Right renal pelvis (tissue), 4 donors: ENCODE results near the gene PBX3. TPM values are rescaled to one million over a fixed set of nuclear protein-coding genes. Genes with fewer than 3 reads are reported as not detected.

Experiments
- DNase-seq, 4 donors: peaks; one replicate each; pipeline ENCODE4 v3.0.0-alpha.2; 2013; ENCODE audit warnings: low read depth in 4 of 4, low spot score in 3 of 4, missing footprints in 1 of 4
- polyA plus RNA-seq, 4 donors: library from polyadenylated mRNA; unstranded; fragments of 120-200 nt; gene quantifications; one replicate each; pipeline ENCODE4 v1.2.1, GENCODE V29; 2013; ENCODE audit not compliant: insufficient read length in 4 of 4

Gene PBX3
- polyA plus RNA-seq, 4 donors = 26.9 to 33.9 (median 31.7) TPM

DNA sequence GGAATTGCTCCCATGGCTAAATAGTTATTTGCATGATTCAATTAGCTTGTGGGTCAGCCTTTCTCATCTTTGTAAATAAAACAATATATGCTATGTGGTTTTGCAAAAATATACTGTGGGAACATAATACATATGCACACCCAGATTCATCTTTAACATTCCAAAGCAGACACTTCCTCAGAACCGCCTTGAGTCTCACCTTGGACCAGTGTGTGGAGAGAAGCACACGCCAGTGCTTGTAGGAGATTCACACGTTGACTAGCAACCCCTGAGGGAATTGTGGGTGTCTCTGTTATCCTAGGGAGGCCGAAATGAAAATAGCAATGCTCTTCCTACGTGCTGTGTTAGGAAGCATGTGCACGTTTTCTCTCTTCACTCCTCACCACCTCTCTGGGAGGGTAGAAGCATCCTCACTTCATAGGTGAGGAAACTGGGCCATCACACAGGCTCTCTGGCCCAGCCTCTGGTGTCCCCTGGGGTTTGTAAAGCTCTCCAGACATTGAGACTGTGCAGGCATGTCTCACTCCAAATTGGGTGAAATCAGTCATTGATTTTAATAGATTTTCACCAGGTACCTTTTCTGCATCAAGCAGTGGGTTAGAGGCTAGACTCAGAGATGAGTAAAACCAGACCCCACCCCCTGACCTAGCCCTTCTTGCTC, 221.7 kb downstream of the PBX3 start:
- DNase-seq = no peak

DNA sequence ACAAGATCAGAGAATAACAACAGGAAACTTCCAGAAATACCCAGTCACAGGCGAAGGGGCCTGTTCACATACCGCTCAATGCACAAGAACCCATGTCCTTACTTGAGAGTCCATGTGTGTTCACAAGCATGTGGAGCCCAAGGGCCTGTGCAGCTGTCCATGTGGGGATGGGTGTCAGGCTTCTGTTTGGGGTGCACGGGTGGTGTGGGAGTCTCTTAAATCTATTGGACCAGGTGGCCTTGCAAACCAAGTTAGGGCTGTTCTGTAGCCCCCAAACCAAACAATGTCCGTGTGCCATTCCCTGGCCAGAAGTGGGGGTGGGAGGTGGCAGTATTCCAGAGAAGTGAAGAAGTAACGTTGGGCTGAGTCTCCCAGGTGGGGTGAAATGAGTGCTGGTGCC, 222.3 kb downstream of the PBX3 start:
- no peak for DNase-seq

DNA sequence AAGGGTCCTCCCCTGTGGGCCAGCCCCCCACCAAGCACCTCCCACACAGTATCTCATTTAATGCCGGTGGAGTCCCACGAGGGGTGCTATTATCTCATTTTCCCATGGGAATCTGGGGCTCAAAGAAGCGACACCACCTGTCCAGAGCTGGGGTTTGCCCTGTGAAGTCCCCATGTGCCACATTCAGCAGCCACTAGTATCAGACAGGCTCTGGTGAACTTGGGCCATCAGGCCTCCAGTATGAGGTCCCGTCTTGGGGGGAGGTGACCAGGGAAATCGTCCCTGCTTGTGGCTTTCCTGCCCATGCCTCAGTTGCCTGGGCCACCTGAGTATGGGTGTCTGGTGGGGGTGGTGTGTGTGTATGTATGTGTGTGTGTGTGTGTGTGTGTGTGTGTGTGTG, 222.7 kb downstream of the PBX3 start:
- DNase-seq = no peak

DNA sequence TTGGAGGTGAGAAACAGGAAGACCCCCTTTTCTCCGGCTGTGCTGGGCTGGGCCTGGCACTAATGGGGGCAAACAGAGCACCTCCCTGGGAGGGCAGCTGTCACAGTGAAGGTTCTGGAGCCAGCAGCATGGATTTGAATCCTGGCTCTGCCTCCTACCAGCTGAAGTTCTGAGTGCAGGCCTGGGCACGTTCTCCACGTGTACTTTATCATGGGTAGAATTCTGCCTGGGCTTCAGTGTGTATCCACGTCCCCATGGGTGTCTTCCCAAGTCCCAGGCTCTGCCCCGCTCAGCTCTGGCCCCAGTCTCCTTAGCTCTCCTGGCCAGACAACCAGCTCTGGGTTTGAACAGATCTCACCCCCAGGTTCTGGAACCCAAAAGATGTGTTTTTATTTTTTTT, 223.2 kb downstream of the PBX3 start:
- no peak for DNase-seq

DNA sequence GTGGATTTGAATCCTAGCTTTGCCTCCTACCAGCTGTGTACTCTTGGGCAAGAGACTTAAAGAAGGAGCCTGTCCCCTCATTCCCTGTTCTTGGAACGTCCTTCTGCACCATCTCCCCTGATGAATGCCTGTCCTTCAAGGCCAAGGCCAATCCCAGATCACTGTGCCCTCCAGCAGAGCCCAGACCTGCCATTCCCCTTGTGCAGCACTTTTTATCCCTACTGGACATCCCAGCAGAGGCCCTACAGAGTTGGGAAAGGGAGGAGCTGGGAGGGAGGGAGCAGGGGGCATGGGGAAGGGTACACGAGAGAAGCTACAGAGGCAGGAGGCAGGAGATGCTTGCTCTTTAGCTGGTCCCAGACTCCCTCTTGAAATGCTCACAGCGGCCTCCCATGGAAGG, 223.9 kb downstream of the PBX3 start:
- DNase-seq = no peak

DNA sequence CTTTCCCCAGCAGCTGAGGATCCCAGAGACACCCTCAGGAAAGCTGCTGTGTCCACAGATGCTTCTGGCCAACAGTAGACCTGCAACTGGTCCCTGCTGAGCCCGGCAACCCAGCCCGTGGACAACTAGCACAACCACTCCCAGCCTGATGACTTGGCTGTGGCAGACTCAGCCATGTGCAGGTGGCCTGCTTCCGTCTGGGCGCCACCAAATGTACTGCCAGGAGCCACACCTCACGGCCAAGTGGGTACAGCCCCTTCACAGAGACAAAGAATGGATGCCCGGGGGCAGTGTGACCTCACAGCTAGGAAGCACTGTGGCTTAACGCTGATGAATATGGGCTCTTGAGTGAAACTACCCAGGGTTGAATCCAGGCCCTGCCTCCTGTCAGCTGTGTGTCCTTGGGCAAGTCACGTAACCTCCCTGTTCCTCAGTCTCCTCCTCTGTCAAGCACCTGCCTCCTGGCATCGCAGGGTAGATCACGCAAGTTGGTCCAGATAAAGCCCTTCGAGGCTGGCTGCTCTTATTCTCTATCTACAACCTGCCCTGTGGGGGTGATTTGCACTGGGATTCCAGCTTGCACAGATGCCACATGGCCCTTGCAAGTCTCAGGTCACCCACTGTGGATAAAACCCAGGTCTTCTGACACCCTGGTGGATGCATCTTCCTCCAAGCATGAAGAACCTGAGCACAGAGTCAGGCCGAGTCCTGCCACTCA, 225.0 kb downstream of the PBX3 start:
- DNase-seq = no peak

DNA sequence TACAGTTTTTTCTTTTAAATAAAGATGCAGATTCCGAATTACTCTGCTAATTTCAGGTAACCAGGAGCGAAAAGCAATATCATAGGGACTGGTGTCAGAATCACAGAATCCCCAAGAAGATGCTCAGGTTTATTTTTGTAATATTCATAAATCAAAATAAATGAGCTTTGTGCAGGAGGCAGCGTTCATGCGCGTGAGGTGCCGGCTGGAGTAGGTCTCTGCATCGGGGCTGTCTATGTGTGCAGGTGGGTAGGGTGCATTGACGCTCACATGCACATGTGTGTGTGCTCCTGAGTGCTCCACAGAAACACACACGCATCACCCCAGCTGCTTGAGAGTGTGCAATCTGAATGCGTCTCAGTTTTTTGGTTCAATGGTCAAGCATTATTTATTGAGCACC, 226.4 kb downstream of the PBX3 start:
- no peak for DNase-seq

DNA sequence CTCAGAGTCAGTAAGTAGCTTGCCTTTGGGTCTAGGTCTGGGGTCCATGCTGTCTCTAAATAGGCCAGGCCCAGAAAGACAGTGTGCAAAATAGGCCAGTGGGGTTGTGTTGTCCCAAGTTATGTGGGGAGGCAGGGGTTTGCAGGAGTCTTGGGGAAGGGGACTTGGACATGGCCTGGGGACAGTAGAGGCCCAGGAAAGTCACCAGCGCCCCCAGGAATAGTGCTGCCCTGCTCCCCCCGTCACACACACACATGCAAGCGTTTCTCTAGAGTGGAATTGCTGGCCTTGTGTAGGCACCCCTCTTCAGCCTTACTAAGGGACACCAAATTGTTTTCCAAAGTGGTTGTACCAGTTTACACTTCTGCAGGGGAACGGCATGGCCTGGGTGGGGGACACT, 227.5 kb downstream of the PBX3 start:
- no peak for DNase-seq

DNA sequence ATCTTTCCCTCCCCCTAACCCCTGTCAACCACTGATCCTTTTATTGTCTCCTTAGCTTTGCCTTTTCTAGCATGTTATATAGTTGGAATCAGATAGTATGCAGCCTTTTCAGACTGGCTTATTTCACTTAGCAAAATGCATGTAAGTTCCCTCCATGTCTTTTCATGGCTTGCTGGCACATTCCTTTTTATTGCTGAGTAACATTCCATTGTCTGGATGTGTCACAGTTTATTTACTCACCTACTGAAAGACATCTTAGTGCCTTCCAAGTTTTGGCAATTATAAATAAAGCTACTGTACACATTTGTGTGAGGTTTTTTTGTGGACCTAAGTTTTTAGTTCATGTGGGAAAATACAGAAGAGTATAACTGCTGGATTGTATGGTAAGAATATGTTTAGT, 230.1 kb downstream of the PBX3 start:
- DNase-seq = no peak

DNA sequence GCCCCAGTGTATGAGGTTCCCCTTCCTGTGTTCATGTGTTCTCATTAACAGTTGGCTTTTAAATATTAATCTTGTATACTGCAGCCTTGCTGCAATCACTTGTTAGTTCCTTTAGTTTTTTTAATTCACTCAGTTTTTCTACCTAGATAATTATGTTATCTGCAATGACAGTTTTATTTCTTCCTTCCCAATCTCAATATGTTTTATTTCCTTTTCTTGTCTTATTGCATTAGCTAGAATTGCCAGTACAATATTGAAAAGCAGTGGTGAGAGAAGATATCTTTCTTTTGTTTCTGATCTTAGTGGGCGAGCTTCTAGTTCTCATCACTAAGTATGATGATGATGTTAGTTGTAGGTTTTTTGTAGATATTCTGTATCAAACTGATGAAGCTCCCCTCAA, 232.2 kb downstream of the PBX3 start:
- no peak for DNase-seq

DNA sequence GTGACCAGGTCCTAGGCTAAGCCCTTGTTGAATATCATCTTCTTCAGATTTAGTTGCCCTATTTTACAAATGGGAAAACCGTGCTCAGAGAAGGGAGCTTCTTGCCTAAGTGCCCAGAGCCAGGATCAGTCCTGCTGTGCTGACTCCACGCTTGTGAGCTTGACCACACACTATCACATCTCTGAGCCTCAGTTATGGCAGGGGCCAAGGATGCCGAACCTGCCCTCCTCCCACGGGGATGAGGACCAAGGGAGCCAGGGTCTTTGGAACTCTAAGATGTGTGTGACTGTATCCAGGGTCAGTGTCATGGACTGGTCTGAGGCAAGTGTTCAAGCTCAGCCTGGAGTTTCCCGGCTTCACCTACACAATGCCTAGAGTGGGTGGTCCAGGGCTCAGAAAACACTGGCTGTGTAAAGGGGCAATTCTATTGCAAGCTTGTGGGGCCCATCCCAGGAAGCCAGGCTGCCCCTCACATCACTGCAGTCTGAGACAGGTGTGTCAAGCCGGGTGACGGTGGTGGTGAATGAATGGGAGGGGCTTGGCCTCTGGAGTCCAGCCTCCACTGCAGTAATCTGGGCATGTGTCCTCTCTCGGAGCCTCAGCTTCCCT, 235.7 kb downstream of the PBX3 start:
- DNase-seq = no peak

DNA sequence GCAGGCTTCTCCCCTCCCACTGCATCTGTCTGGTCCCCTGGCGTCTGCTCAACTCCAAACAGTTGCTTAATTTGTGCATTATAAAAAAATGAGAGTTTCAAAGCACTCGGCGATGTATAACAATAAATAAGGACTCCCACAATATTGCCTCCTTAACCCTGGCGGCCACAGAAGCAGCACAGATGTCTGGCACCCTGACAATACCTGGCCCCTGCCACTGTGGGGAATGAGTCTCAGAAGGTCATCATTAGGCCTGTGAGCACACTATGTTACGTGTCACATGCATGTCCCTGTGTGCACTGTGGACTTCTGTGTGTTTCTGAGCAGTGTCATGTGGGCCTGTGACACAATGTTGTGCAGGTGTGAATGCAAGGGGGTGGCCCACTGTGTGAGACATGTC, 236.5 kb downstream of the PBX3 start:
- no peak for DNase-seq

DNA sequence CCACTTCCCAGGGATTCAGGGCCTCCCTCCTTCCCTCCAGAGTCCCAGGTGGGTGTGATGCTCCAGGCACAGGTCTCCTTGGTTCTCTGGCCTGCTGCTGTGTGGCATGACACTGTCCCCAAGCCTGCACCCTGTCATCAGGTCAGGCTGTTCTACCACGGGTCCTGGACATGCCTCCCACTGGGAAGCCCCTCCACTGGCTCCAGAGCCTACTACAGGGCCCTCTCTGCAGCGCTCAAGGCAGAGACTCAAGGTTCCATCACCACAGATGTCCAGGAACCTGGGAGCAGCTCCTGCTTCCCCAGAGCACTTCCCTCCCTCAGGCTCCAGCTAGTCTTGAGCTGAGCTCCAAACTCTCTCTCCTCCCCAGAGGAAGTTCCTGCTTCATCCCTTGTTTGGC, 237.3 kb downstream of the PBX3 start:
- DNase-seq = no peak

DNA sequence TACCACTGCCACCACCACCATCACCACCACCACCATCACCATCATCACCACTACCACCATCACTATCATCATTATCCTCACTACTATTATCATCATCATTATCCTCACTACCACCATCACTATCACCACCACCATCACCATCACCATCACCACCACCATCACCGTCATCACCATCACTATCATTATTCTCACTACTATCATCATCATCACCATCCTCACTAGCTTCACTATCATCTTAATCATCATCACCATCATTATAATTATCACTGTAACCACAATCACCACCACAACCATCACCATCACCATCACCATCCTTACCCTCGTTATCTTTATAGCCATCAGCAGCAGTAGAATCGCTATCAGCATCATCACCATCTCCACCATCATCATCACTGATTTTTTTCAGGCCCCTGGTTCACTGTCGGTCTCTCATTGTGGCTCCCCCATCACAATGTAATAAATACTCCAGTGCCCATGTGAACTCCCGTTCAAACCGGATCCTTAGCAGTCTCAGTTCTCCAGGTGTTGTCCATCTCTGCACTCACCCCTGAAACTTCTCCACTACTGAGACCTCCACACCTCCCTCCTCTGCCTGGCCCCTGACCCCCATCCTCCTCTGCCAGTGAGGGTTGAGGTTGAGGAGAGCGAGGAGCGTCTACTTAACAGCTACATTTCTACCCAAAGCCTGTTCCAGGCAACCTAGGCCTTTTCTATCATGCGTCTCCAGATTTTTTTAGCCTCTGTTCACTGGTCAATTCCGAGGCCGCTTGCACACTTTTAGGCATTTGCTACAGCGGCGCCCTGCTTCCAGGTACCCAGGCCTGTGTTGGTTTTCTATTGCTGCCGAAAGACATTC, 238.2 kb downstream of the PBX3 start:
- DNase-seq = no peak

DNA sequence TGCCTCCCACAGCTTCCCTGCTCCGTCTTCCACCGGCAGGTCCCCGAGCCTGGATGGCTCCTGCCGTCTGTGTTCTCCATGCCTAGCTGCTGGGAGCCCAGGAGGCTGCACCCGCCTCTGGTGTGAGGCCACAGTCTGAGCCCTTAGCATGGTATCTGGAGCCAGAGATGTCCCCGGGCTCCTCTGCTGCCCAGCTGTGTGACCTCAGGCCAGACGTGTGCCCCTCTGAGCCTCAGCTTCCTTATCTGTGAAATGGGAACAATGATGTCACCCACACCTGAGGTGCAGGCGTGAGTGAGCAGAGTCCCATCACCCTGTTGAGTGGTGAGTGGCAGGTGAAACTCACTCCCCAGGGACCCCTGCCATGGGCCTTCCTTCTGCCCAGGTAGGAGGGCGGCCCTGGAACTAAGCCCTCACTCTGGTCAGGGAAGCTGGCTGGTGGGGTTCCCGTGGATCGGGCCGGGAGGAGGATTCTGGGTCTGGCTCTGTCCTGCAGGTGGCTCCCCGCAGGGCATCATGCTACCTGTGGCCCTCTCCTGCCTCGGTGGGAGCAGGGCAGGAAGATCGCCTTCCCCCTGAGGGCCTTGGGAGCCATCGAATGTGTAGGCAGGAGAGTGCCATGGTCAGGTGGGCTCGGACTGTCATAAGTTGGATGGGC, 239.0 kb downstream of the PBX3 start:
- no peak for DNase-seq

DNA sequence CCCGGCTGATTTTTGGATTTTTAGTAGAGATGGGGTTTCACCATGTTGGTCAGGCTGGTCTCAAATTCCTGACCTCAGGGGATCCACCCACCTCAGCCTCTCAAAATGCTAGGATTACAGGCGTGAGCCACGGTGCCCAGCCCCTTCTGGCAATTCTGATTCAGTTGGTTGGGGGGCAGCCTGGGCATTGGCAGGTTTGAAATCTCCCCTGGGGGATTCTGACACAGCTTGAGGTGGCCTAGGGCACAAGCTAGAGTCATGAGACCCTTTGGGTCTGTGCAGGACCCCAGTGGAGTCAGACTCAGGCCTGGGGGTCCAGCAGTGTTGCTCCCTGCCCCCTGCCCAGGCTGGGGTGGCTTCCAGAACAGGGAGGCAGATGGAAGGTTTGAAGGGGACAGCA, 239.8 kb downstream of the PBX3 start:
- no peak for DNase-seq

DNA sequence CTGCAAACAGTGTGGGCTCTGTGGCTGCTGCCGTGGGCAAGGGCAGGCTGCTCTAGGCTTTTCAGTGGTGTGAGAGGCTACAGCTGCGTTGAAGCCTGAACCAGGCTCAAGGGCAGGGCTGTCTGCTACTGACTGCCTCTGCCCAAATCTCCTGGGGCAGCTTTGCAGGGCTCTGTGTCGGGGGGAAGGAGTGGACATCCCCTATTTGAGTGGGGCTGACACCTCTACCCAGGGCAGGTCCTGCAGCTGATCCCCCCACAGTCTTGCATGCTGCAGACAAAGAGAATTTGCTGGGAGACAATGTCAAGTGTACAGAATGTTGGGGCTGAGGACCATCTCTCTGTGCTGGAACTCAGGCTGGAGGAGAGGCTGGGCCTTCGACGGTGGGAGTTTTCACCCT, 240.2 kb downstream of the PBX3 start:
- no peak for DNase-seq

DNA sequence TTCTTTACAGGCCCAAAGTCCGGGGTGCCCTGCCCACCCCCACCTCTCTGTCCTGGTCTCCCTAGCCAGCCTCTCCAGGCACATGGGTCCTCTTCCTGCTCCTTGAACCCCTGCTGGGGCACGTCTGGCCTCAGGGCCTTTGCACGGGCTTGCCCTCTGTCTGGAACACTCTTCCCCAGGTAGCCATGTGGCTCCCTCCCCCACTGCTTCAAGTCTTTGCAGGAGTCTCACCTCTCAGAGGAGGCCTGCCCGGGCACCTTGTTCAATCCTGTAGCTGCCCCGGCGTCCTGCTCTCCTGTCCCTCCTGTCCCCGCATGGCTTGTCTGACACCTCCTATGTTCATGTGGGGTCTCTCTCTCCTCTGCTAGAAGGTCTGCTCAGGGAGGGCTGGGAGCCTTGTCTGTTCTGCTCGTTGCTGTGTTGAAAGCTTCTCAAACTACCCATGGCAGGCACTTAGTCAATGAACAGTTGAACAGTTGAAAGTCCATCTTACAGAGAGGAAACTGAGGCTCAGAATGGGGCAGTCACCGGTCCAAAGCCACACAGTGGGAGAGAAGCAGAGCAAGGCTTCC, 241.4 kb downstream of the PBX3 start:
- no peak for DNase-seq

DNA sequence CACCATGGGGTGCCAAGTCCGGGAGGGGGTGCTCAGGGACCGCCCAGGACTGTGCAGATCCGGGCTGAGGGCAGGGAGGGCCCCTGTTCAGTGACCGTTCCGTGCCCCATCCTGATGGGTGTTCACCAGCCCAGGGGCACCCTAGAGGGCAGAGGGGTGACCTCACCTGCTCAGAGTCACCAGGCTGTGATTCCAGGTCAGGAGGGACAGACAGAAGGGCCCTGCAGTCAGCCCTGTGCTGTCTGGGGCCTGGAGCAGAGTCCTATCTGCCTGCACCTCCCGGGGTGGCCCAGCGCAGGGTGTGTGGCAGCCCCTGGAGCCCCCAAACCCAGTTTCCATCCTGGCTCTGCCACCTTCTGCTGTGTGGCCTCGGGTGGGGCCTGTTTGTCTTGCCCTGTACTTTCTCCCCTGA, 241.9 kb downstream of the PBX3 start:
- no peak for DNase-seq

DNA sequence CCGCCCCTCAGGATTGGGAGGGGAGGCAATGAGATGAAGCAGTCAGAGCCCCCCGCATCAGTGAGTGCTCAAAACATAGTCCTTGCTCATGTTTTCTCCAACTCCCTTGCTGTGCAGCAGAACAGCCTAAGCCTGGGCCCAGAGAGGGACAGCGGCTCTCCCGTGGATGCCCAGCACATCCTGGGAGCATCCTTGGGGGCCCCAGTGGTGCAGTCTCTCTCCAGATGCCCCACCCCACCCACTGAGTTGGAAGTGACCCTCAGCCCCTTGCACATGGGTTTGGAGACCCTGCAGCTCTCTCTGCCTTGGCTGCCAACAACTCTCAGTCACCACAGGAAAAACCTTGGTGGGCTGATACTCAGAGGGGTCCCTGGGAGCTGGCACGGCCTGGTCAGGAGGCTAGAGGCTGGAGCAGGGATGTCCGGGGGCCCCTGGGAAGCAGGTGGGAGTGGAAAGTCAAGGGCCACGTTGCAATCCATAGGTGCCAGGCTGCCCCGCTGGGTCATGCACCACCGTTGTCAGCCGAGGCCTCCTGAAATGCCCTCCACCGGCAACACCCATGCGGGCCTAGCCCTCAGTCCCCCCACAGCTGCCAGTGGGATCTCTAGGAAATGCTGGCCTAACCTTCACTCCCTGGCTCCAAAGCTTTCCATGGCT, 242.5 kb downstream of the PBX3 start:
- no peak for DNase-seq
